NCI-H2196 treated with DMSO at 0.1 percent for 48 hours (cell line): ENCODE measurements around the gene ZNF71.

ENCODE experiments used
- DNase-seq: peaks from one replicate; lab custom pipeline; 2025; ENCODE audit not compliant: unreplicated experiment; lab: John Stamatoyannopoulos, UW

Gene ZNF71

DNA sequence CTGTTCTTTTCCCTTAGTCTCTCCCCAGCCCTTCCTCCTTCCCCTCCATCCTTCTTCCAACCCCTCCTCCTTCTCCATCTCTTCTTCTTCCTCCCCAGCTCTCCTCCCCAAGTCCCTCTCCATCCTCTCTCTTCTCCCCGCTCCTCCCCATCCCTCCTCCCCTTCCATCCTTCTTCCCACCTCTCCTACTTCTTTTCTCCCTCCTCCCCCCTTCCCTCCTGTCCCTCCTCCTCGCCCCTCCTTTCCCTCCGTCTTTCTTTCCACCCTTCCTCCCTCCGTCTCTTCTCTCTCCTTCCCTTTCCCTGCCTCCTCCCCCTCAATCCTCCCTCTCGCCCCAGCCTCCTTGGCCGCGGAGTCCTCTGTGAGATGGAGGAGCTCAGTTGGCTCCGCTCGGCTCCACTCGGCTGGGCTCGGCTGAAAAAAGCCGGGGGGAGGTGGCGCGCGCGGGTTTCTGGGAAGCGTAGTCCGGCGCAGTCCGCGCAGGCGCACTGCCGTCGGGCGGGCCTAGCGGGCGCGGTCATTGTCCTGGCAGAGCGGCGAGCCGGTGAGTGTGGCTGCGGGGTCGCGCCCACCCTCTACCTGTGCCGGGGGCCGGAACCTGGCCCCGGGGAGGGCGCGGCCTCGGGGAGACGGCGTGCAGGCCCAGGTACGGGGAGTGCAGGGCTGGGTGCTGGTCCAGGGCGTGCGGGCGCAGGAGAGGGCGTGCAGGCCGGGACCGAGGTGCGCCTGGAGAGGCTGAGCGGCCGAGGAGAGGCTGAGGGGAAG lies at the start of gene ZNF71:
Gene ZNF71, plus strand, starts transcription at position 520 of the 765 bp plus-strand sequence. CDS start 6,257 bp downstream, outside the sequence.
- DNase-seq = peak; percentile 75

GRCh38 chr19:56547535-56547934 lies 47.6 kb upstream of the ZNF71 start:
- DNase-seq = no peak

DNA sequence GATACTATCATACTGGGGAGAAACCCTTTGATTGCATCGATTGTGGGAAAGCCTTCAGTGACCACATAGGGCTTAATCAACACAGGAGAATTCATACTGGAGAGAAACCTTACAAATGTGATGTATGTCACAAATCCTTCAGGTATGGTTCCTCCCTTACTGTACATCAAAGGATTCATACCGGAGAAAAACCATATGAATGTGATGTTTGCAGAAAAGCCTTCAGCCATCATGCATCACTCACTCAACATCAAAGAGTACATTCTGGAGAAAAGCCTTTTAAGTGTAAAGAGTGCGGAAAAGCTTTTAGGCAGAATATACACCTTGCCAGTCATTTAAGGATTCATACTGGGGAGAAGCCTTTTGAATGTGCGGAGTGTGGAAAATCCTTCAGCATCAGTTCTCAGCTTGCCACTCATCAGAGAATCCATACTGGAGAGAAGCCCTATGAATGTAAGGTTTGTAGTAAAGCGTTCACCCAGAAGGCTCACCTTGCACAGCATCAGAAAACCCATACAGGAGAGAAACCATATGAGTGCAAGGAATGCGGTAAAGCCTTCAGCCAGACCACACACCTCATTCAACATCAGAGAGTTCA lies 40.7 kb upstream of the ZNF71 start:
- DNase-seq = no peak

DNA sequence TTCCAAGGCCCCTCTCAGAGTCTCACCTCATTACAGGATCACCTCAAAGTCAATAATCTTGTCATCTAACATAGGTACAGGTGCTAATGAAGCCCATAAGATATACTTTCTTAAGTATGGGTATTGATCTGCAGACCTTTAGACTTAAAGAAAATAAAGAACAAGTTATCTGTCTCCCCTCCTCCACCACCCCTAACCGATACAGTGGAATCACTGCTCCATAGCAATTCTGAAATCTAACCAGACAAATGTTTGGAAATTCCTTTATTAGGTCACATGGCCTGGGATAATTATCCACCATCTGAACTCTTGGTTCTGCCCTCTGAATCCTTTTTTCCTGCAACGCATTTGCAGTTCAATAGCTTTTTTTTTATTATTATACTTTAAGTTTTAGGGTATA lies 32.3 kb upstream of the ZNF71 start:
- DNase-seq = no peak

- peak; percentile 28 for DNase-seq
Observed at GRCh38 chr19:56566904-56567273, 28.2 kb upstream of the ZNF71 start.

DNA sequence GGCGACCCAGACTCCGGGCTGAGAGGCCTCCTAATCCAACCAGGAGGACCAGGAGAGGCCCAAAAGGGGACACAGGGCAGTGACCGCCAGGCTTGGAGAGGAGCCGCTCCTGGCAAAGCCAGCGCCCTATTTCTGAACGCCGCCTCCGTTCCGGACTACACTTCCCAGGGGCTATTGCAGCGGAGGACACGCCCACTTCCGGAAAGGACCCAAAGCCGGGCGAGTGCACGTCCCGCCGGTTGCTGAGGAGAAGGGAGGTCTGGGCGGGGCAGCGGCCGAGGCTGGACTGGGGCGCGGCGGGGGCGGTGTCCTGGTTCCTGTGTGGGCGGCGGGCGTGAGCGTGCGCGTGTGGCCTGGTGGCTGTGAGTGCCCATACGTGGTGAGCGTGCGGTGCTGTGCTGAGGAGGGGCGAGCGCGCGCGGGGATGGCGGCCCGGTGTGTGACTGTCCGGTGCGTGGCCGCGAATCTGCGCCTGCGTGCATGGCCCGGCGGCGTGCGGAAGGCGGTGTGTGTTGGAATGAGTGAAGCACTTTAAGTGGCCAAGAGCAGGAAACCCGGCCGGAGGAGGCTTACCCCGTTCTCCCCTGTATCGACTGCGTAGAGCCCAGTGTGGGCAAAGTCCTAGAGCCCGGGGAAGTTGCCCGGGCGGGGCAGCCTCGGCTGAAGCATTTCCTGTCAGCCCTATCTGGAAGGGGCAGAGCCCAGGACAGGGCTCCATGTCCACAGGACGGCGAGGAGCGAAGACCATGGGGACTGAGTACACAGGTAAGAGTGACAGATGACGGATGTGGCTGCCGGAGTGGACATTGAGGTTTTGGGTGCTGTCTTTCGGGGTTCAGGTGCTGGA lies 27.6 kb upstream of the ZNF71 start, which contains the start of gene ZNF470:
Gene ZNF470, plus strand, starts transcription at position 195 of the 847 bp plus-strand sequence. CDS start 2,844 bp downstream, outside the sequence.
- peak; percentile 87 for DNase-seq

DNA sequence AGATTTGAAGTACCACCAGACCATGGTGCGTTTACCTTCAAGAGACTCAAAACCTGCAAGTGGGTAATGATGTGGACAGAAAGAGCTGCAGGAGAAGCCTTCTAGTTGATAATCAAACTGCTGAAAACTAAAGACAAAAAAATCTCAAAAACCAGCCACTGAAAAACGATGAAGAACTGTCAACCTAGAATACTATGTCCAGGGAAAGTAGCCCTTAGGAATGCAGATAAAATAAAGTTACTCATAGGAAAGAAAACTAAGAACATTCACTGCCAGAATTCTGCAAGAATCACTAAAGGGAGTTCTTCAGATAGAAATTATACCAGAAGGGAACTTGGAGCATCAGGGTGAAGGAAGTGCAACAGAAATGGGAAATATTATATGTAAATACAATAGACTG lies 22.5 kb upstream of the ZNF71 start:
- DNase-seq = no peak

DNA sequence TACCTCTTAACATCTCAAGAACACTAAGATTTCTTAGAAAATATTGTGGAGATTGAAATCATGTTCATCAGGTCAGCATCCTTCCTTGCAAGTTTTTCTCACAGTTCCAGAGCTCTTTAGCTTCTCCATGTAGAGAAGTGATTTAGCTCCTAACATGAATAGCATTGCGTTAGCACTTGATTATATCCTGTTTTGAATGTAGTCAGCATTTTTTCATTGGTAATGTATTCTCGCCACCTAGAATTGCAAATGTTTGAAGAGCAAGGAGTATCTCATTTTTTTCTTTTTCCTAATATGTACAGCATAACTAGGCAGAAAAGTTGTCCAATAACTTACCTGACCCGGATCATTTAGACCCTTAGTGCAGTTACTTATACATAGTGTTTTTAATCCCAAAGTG lies 21.2 kb upstream of the ZNF71 start:
- DNase-seq = no peak

DNA sequence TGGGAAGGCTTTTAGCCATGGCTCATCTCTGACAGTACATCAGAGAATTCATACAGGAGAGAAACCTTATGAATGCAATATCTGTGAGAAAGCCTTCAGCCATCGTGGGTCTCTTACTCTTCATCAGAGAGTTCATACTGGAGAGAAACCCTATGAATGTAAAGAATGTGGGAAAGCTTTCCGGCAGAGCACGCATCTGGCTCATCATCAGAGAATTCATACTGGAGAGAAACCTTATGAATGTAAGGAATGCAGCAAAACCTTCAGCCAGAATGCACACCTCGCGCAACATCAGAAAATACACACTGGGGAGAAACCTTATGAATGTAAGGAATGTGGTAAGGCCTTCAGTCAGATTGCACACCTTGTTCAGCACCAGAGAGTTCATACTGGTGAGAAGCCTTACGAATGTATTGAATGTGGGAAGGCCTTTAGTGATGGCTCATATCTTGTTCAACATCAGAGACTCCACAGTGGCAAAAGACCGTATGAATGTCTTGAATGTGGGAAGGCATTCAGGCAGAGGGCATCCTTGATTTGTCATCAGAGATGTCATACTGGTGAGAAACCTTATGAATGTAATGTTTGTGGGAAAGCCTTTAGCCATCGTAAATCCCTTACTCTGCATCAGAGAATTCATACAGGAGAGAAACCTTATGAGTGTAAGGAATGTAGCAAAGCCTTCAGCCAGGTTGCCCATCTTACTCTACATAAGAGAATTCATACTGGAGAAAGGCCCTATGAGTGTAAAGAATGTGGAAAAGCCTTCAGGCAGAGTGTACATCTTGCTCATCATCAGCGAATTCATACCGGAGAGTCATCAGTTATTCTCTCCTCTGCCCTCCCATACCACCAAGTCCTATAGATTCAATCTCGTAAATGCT lies 17.1 kb upstream of the ZNF71 start:
- no peak for DNase-seq

- no peak for DNase-seq
Observed at GRCh38 chr19:56594446-56594782, 688 bp upstream of the ZNF71 start.

DNA sequence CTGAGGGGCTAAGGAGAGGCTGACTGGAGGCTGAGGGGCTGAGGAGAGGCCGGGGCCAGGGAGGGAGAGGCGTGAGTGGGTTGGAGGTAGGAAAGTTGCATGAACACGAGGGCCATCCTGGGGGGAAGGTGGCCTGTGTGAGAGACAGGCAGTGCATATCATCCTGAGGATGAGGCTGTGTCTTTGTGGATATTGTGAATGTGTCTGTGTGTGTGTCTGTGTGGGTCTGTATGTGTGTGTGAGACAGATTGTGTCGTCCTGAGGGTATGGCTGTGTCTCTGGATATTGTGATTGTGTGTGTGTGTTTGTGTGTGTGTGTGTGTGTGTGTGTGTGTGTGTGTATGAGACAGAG lies 422 bp downstream of the ZNF71 start:
- DNase-seq = no peak

- no peak for DNase-seq
Observed at GRCh38 chr19:56596676-56597075, 1.6 kb downstream of the ZNF71 start.

GRCh38 chr19:56597696-56598095 lies 2.6 kb downstream of the ZNF71 start:
- DNase-seq = no peak

- no peak for DNase-seq
Observed at GRCh38 chr19:56601375-56601774, 6.3 kb downstream of the ZNF71 start.

- DNase-seq = no peak
Observed at GRCh38 chr19:56603829-56604228, 8.7 kb downstream of the ZNF71 start.

- no peak for DNase-seq
Observed at GRCh38 chr19:56608274-56608964, 13.3 kb downstream of the ZNF71 start.

GRCh38 chr19:56611288-56611687 lies 16.2 kb downstream of the ZNF71 start:
- no peak for DNase-seq

- no peak for DNase-seq
Observed at GRCh38 chr19:56612737-56613136, 17.6 kb downstream of the ZNF71 start.

DNA sequence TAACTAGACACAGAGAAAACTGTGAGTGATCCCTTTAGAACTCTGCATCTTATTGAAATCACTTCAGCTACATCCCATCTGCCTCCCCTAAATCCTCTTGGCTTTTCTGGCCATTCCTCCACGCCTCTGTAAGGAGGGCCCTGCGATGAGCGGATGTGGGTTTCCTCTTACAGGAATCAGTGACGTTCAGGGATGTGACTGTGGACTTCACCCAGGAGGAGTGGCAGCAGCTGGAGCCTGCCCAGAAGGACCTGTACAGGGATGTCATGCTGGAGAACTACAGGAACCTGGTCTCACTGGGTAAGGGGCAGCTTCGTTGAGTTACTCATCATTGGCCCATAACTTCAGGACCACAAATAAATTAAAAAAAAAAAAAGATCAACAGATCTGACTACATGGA lies 18.5 kb downstream of the ZNF71 start:
- DNase-seq = no peak

DNA sequence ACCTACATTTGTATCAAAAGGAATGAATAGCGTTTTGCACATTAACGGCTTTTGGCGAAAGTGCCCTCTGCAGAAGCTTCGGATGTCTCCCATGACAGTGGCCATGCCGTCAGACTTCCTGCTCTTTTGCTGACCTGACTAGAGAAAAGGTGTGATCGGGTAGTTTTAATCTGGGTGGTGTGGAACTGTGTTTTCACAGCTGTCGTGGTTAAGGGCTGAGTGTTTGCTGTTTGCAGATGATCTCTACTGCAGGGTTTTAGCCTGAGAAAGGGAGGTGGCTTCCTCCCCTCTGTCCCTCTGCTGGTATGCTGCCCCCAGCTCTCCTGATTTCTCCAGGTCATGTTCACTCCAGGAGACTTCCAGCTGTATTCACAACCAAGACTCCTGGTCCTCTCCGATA lies 22.4 kb downstream of the ZNF71 start:
- DNase-seq = no peak
